NT2/D1 (cell line): ENCODE measurements around the gene LDLRAD2.
"Not testable (repeated sequence)": the region's sequence is repeated elsewhere in the genome, so short reads cannot be mapped to it uniquely, and the experiment has no call there.

Experiments used
- DNase-seq: peaks from one replicate; pipeline ENCODE4 v3.0.0-alpha.2; 2011; ENCODE audit warnings: low read depth, low spot score
- H3K27me3 ChIP-seq: 2 replicates; pipeline ENCODE4 v1.6.0; 2011; ENCODE audit warnings: mild to moderate bottlenecking; ENCODE audit not compliant: insufficient read length, insufficient read depth
- H3K36me3 ChIP-seq: 2 replicates; pipeline ENCODE4 v1.6.1; 2011; ENCODE audit warnings: mild to moderate bottlenecking, low read length, mixed read lengths; ENCODE audit not compliant: insufficient read depth, insufficient read length
- H3K4me1 ChIP-seq: 2 replicates; pipeline ENCODE4 v1.5.1; 2011; ENCODE audit not compliant: insufficient read depth, insufficient read length
- H3K4me3 ChIP-seq: 2 replicates; pipeline ENCODE4 v1.5.1; 2011; ENCODE audit warnings: low read depth; ENCODE audit not compliant: insufficient read length
- H3K9ac ChIP-seq: 2 replicates; pipeline ENCODE4 v1.6.0; 2011; ENCODE audit warnings: low read depth; ENCODE audit not compliant: insufficient read length
- H3K9me3 ChIP-seq: 2 replicates; pipeline ENCODE4 v1.5.1; 2011; ENCODE audit warnings: mild to moderate bottlenecking, low read length; ENCODE audit not compliant: insufficient read depth
- SUZ12 ChIP-seq: IDR thresholded peaks from 2 replicates; pipeline ENCODE4 v1.6.1; 2011; ENCODE audit not compliant: insufficient read length, insufficient read depth; ENCODE audit errors: extremely low read depth
- YY1 ChIP-seq: IDR thresholded peaks from 2 replicates; pipeline ENCODE4 v1.6.1; 2011; ENCODE audit not compliant: insufficient read length, insufficient read depth
- ZNF274 ChIP-seq: IDR thresholded peaks from 2 replicates; pipeline ENCODE4 v1.6.1; 2011; ENCODE audit warnings: mild to moderate bottlenecking, low read depth, low read length

The LDLRAD2 gene

DNA sequence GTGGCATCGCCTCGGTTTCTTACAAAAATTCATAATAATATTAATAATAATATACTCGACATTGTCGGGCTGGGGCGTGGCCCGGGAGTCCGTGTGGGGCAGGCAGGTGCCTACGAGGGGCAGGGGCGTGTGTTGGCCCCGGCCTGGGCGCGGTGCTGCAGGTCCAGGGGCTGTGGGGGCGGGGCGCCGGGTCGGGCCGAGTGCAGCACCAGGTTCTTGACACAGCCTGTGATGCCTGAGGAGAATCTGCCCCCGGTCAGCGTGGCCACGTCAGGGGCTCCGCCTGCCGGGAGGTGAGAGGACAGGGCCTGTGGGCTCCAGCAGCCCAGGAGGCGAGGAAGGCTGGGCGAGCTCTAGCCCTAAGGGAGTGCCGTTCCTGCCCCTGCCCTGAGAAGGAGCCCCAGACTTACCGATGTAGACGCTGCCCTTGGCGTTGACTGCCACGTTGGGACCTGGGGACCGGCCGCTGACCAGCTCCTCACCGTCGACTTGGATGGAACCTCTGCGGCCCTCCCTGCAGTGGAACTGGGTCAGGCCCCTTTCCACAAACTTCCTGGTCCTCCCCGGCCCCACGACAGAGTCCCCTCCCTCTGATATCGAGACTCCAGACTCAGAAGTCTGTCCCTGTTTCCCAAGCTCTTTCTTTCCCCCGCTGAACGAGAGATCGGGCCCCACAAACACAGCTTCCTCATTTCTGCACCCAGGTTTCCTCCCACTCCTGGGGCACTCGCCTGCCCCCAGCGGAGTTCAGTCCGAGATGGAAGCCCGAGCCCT is 11.3 kb downstream of the LDLRAD2 start:
- H3K27me3 ChIP-seq, result no peaks in the 10 kb centered on the region
- peaks cover 58% of the 10 kb centered on the region for H3K36me3 ChIP-seq
- DNase-seq, result no peak
- no peak overlapping the region for H3K4me3 ChIP-seq
- TF ChIP-seq YY1 (no peak), SUZ12 (no peak), ZNF274 (no peak)
- H3K9me3 ChIP-seq, result no peaks in the 10 kb centered on the region
- H3K9ac ChIP-seq, result no peak overlapping the region
- H3K4me1 ChIP-seq, result peaks cover 2% of the 10 kb centered on the region

- H3K9ac ChIP-seq, result no peak overlapping the region
- TF ChIP-seq SUZ12 (no peak), YY1 (no peak), ZNF274 (no peak)
- H3K27me3 ChIP-seq, result no peaks in the 10 kb centered on the region
- H3K9me3 ChIP-seq, result no peaks in the 10 kb centered on the region
- H3K4me1 ChIP-seq, result peaks cover 2% of the 10 kb centered on the region
- no peak overlapping the region for H3K4me3 ChIP-seq
- DNase-seq, result no peak
- peaks cover 66% of the 10 kb centered on the region for H3K36me3 ChIP-seq
Observed at GRCh38 chr1:21823980-21824702, 12.1 kb downstream of the LDLRAD2 start.

DNA sequence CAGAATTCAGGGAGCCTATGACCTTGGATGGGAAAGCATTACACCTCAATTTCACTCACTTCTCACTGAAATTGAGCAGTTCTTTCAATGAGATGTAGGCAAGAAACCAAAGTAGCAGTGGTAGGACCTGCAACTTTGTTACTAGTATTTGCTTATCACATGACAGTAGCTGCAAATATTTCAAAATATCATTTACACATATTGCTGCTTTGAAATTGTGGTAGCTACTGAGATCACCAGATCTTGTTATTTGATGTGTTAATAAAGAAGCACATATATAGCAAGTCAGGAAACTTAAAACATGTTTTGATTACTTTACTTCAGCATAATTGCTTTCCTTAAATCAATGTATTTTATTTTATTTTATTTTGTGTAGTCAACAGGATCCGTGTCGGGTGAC is 12.9 kb downstream of the LDLRAD2 start:
- Histone ChIP-seq H3K27me3 (no peaks in the 10 kb centered on the region), H3K9me3 (no peaks in the 10 kb centered on the region), H3K9ac (no peak overlapping the region), H3K36me3 (peaks cover 73% of the 10 kb centered on the region), H3K4me3 (no peak overlapping the region), H3K4me1 (peaks cover 2% of the 10 kb centered on the region)
- no peak for DNase-seq
- TF ChIP-seq YY1 (no peak), SUZ12 (no peak), ZNF274 (no peak)

DNA sequence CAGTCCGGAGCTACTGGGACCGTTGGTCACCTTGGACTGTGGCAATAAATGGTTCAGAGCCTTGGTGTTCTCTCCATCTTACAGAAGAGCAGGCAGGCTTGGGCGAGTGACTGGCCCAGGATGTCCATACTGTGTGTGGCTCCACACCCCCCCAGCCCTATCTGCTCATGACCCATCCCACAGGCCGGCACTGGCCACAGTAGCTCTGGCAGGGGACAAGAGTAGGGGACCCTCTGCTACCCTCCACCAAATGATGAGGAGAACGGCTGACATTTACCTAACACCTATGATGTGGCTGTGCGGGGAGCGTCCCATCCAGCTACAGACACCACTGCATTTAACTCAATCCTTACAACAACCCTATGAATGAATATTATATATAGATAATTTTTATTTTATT is 13.3 kb downstream of the LDLRAD2 start:
- DNase-seq, result no peak
- TF ChIP-seq ZNF274, result no peak
- no peaks in the 10 kb centered on the region for H3K9me3 ChIP-seq
- no peak overlapping the region for H3K4me3 ChIP-seq
- H3K36me3 ChIP-seq, result peaks cover 77% of the 10 kb centered on the region
- H3K27me3 ChIP-seq, result no peaks in the 10 kb centered on the region
- H3K9ac ChIP-seq, result no peak overlapping the region
- peaks cover 2% of the 10 kb centered on the region for H3K4me1 ChIP-seq

- not testable (repeated sequence) for H3K27me3 ChIP-seq, H3K9ac ChIP-seq, DNase-seq, H3K4me1 ChIP-seq, H3K4me3 ChIP-seq, H3K9me3 ChIP-seq
- peaks cover 79% of the 10 kb centered on the region for H3K36me3 ChIP-seq
Observed at GRCh38 chr1:21826694-21827093, 14.6 kb downstream of the LDLRAD2 start.

DNA sequence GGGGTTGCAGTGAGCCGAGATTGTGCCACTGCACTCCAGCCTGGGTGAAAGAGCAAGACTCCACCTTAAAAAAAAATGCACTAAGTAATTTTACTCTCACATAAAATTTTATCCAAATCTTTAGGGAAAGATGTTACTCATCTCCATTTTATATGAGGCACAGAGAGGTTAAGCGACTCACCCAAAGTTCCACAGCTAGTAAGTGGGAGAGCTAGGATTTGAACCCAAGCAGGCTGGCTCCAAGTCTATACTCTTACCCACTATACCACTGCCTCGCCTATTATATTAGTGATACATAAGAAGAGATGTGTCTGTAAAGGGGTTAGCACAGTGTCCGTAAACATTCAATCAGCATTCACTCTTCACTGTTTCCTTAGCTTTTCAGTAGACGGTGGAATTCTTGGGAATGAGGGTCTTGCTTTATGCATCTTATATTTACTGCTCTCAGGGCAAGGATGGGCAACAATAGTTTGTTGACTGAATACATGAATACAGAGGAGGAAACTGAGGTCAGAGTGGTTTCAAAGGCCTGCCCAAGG is 15.1 kb downstream of the LDLRAD2 start:
- Histone ChIP-seq H3K4me3 (no peak overlapping the region), H3K9ac (no peak overlapping the region), H3K4me1 (peaks cover 3% of the 10 kb centered on the region), H3K36me3 (peaks cover 78% of the 10 kb centered on the region), H3K27me3 (no peaks in the 10 kb centered on the region), H3K9me3 (no peaks in the 10 kb centered on the region)
- TF ChIP-seq SUZ12, result no peak
- TF ChIP-seq YY1, result no peak
- no peak for TF ChIP-seq ZNF274
- no peak for DNase-seq

DNA sequence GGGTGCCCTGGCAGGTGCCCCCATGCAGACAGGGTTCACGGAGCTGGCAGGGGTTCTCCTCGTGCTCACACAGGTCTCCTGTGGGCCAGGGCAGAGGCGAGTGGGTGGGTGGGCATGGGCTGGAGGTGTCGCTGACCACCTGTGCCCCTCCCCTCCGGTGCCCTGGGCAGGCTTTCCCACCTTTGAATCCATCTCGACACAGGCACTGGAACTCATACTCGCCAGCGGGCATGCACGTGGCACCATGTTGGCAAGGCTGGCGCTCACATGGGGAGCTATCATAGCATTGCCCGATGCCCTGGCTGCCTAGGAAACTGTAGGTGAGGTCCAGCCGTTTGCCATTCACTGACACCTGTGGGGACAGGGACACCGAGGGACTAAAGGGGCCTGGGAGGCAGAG is 16.0 kb downstream of the LDLRAD2 start:
- TF ChIP-seq ZNF274 (no peak), SUZ12 (no peak)
- Histone ChIP-seq H3K4me3 (no peak overlapping the region), H3K27me3 (no peaks in the 10 kb centered on the region), H3K9ac (no peak overlapping the region), H3K9me3 (no peaks in the 10 kb centered on the region), H3K4me1 (peaks cover 2% of the 10 kb centered on the region), H3K36me3 (peaks cover 83% of the 10 kb centered on the region)
- no peak for DNase-seq
